Measurements from ENCODE around the gene ODC1. TPM values are rescaled to one million over a fixed set of nuclear protein-coding genes. Genes with fewer than 3 reads are reported as not detected.
A peak's percentile ranks its signal among the peaks of the same experiment; 100 is the strongest.

Gene ODC1
- total RNA-seq (127 TPM), polyA plus RNA-seq (49.6 TPM)
- long read RNA-seq, donor 1, partial matches to known transcripts, result 0 of 4 reads
- long read RNA-seq, donor 1, other reads (novel, unspliced or antisense), result 0 of 4 reads
- long read RNA-seq, donor 2, transcript ODC1-201 (12 exons, 2,653 nt), result major isoform, 33 of 147 reads
- long read RNA-seq, donor 2, partial matches to known transcripts, result 114 of 147 reads
- long read RNA-seq, donor 2, other reads (novel, unspliced or antisense), result 0 of 147 reads
- long read RNA-seq, donor 3, transcript ODC1-201 (12 exons, 2,653 nt), result major isoform, 68 of 89 reads
- long read RNA-seq, donor 3, partial matches to known transcripts, result 21 of 89 reads
- long read RNA-seq, donor 3, other reads (novel, unspliced or antisense), result 0 of 89 reads
- long read RNA-seq, donor 4, transcript ODC1-201 (12 exons, 2,653 nt), result major isoform, 27 of 27 reads
- long read RNA-seq, donor 4, partial matches to known transcripts, result 0 of 27 reads
- long read RNA-seq, donor 4, other reads (novel, unspliced or antisense), result 0 of 27 reads
- long read RNA-seq, donor 5, transcript ODC1-201 (12 exons, 2,653 nt), result major isoform, 96 of 122 reads
- long read RNA-seq, donor 5, partial matches to known transcripts, result 26 of 122 reads
- long read RNA-seq, donor 5, other reads (novel, unspliced or antisense), result 0 of 122 reads
- long read RNA-seq, donor 6, transcript ODC1-201 (12 exons, 2,653 nt), result major isoform, 26 of 106 reads
- long read RNA-seq, donor 6, partial matches to known transcripts, result 80 of 106 reads
- long read RNA-seq, donor 6, other reads (novel, unspliced or antisense), result 0 of 106 reads
- long read RNA-seq, donor 7, transcript ODC1-201 (12 exons, 2,653 nt), result major isoform, 64 of 71 reads
- long read RNA-seq, donor 7, partial matches to known transcripts, result 7 of 71 reads
- long read RNA-seq, donor 7, other reads (novel, unspliced or antisense), result 0 of 71 reads
- long read RNA-seq, donor 8, transcript ODC1-201 (12 exons, 2,653 nt), result major isoform, 18 of 18 reads
- long read RNA-seq, donor 8, partial matches to known transcripts, result 0 of 18 reads
- long read RNA-seq, donor 8, other reads (novel, unspliced or antisense), result 0 of 18 reads
- long read RNA-seq, donor 9, transcript ODC1-201 (12 exons, 2,653 nt), result major isoform, 24 of 41 reads
- long read RNA-seq, donor 9, partial matches to known transcripts, result 17 of 41 reads
- long read RNA-seq, donor 9, other reads (novel, unspliced or antisense), result 0 of 41 reads
- long read RNA-seq, donor 10, transcript ODC1-201 (12 exons, 2,653 nt), result major isoform, 41 of 64 reads
- long read RNA-seq, donor 10, partial matches to known transcripts, result 22 of 64 reads
- long read RNA-seq, donor 10, other reads (novel, unspliced or antisense), result 0 of 64 reads

- peak; percentile 63 to 96 (median 87) for DNase-seq (ENCODE audit: low read depth in 6 of 9, low spot score in 9 of 9)
- under 1% methylated on average over 99 of the region's 99 CpGs for WGBS
- H3K9me3 ChIP-seq (ENCODE audit: control insufficient read depth in 2 of 2, insufficient read depth in 1 of 2, low read length in 1 of 2), result peaks cover 0 to 4% of the 10 kb centered on the region in 2 donors
Observed at GRCh38 chr2:10447895-10448575, at the start of gene ODC1. ODC1 (minus strand) TSS chr2:10448327; CDS start chr2:10445032, 3,295 bp downstream.

GRCh38 chr2:10497797-10498251 lies 49.7 kb upstream of the ODC1 start:
- DNase-seq (ENCODE audit: low read depth in 6 of 9, low spot score in 9 of 9), result peak in 1 of 9 donors; percentile 23
- no peaks in the 10 kb centered on the region for H3K9me3 ChIP-seq (ENCODE audit: control insufficient read depth in 2 of 2, insufficient read depth in 1 of 2, low read length in 1 of 2)
- no peak overlapping the region for H3K27ac ChIP-seq (ENCODE audit: low read depth in 1 of 2, low read length in 1 of 2)
- no peak overlapping the region for H3K4me3 ChIP-seq (ENCODE audit: low read length in 2 of 2)
- no peaks in the 10 kb centered on the region for H3K36me3 ChIP-seq (ENCODE audit: control insufficient read depth in 2 of 2, insufficient read depth in 2 of 2, low read length in 1 of 2)
- WGBS, result 78% methylated on average over 24 of the region's 24 CpGs
- H3K4me1 ChIP-seq (ENCODE audit: control insufficient read depth in 2 of 2, insufficient read depth in 2 of 2, low read length in 2 of 2), result peaks cover 0 to 29% of the 10 kb centered on the region in 2 donors
- peaks cover 0 to 27% of the 10 kb centered on the region in 2 donors for H3K27me3 ChIP-seq (ENCODE audit: control insufficient read depth in 2 of 2, insufficient read depth in 1 of 2, low read length in 1 of 2)

More at GRCh38 chr2:10447895-10448575, at the start of gene ODC1:
- Histone ChIP-seq H3K4me3 (ENCODE audit: low read length in 2 of 2) (peak within 1 kb of the TSS; percentile 65 to 80), H3K27me3 (ENCODE audit: control insufficient read depth in 2 of 2, insufficient read depth in 1 of 2, low read length in 1 of 2) (no peaks in the 10 kb centered on the region), H3K36me3 (ENCODE audit: control insufficient read depth in 2 of 2, insufficient read depth in 2 of 2, low read length in 1 of 2) (peaks cover 15 to 22% of the 10 kb centered on the region in 2 donors), H3K27ac (ENCODE audit: low read depth in 1 of 2, low read length in 1 of 2) (peak within 1 kb of the TSS; percentile 98 to 99), H3K4me1 (ENCODE audit: control insufficient read depth in 2 of 2, insufficient read depth in 2 of 2, low read length in 2 of 2) (peaks cover 8 to 36% of the 10 kb centered on the region in 2 donors)

GRCh38 chr2:10495988-10496313 lies 47.8 kb upstream of the ODC1 start:
- Histone ChIP-seq H3K4me3 (ENCODE audit: low read length in 2 of 2) (no peak overlapping the region), H3K27ac (ENCODE audit: low read depth in 1 of 2, low read length in 1 of 2) (no peak overlapping the region), H3K36me3 (ENCODE audit: control insufficient read depth in 2 of 2, insufficient read depth in 2 of 2, low read length in 1 of 2) (no peaks in the 10 kb centered on the region), H3K27me3 (ENCODE audit: control insufficient read depth in 2 of 2, insufficient read depth in 1 of 2, low read length in 1 of 2) (peaks cover 0 to 25% of the 10 kb centered on the region in 2 donors), H3K9me3 (ENCODE audit: control insufficient read depth in 2 of 2, insufficient read depth in 1 of 2, low read length in 1 of 2) (no peaks in the 10 kb centered on the region), H3K4me1 (ENCODE audit: control insufficient read depth in 2 of 2, insufficient read depth in 2 of 2, low read length in 2 of 2) (peaks cover 0 to 29% of the 10 kb centered on the region in 2 donors)
- 89% methylated on average over 7 of the region's 7 CpGs for WGBS
- no peak for DNase-seq (ENCODE audit: low read depth in 6 of 9, low spot score in 9 of 9)

- Histone ChIP-seq H3K36me3 (ENCODE audit: control insufficient read depth in 2 of 2, insufficient read depth in 2 of 2, low read length in 1 of 2) (no peaks in the 10 kb centered on the region), H3K27me3 (ENCODE audit: control insufficient read depth in 2 of 2, insufficient read depth in 1 of 2, low read length in 1 of 2) (peaks cover 0 to 25% of the 10 kb centered on the region in 2 donors), H3K9me3 (ENCODE audit: control insufficient read depth in 2 of 2, insufficient read depth in 1 of 2, low read length in 1 of 2) (no peaks in the 10 kb centered on the region), H3K4me3 (ENCODE audit: low read length in 2 of 2) (no peak overlapping the region), H3K27ac (ENCODE audit: low read depth in 1 of 2, low read length in 1 of 2) (no peak overlapping the region), H3K4me1 (ENCODE audit: control insufficient read depth in 2 of 2, insufficient read depth in 2 of 2, low read length in 2 of 2) (peaks cover 0 to 29% of the 10 kb centered on the region in 2 donors)
- WGBS, result 82% methylated on average over 24 of the region's 24 CpGs
- DNase-seq (ENCODE audit: low read depth in 6 of 9, low spot score in 9 of 9), result no peak
Observed at GRCh38 chr2:10495311-10495987, 47.3 kb upstream of the ODC1 start.

GRCh38 chr2:10494351-10495066 lies 46.4 kb upstream of the ODC1 start:
- Histone ChIP-seq H3K27ac (ENCODE audit: low read depth in 1 of 2, low read length in 1 of 2) (no peak overlapping the region), H3K36me3 (ENCODE audit: control insufficient read depth in 2 of 2, insufficient read depth in 2 of 2, low read length in 1 of 2) (no peaks in the 10 kb centered on the region), H3K9me3 (ENCODE audit: control insufficient read depth in 2 of 2, insufficient read depth in 1 of 2, low read length in 1 of 2) (no peaks in the 10 kb centered on the region), H3K4me3 (ENCODE audit: low read length in 2 of 2) (no peak overlapping the region), H3K4me1 (ENCODE audit: control insufficient read depth in 2 of 2, insufficient read depth in 2 of 2, low read length in 2 of 2) (peaks cover 0 to 26% of the 10 kb centered on the region in 2 donors), H3K27me3 (ENCODE audit: control insufficient read depth in 2 of 2, insufficient read depth in 1 of 2, low read length in 1 of 2) (peaks cover 0 to 25% of the 10 kb centered on the region in 2 donors)
- no peak for DNase-seq (ENCODE audit: low read depth in 6 of 9, low spot score in 9 of 9)
- WGBS, result 85% methylated on average over 13 of the region's 13 CpGs

GRCh38 chr2:10493634-10494281 lies 45.6 kb upstream of the ODC1 start:
- 88% methylated on average over 22 of the region's 22 CpGs for WGBS
- Histone ChIP-seq H3K4me1 (ENCODE audit: control insufficient read depth in 2 of 2, insufficient read depth in 2 of 2, low read length in 2 of 2) (peaks cover 0 to 26% of the 10 kb centered on the region in 2 donors), H3K4me3 (ENCODE audit: low read length in 2 of 2) (no peak overlapping the region), H3K27me3 (ENCODE audit: control insufficient read depth in 2 of 2, insufficient read depth in 1 of 2, low read length in 1 of 2) (peaks cover 0 to 23% of the 10 kb centered on the region in 2 donors), H3K27ac (ENCODE audit: low read depth in 1 of 2, low read length in 1 of 2) (no peak overlapping the region), H3K36me3 (ENCODE audit: control insufficient read depth in 2 of 2, insufficient read depth in 2 of 2, low read length in 1 of 2) (no peaks in the 10 kb centered on the region), H3K9me3 (ENCODE audit: control insufficient read depth in 2 of 2, insufficient read depth in 1 of 2, low read length in 1 of 2) (no peaks in the 10 kb centered on the region)
- peak in 3 of 9 donors; percentile 7 to 58 (median 29) for DNase-seq (ENCODE audit: low read depth in 6 of 9, low spot score in 9 of 9)

- Histone ChIP-seq H3K27ac (ENCODE audit: low read depth in 1 of 2, low read length in 1 of 2) (no peak overlapping the region), H3K4me1 (ENCODE audit: control insufficient read depth in 2 of 2, insufficient read depth in 2 of 2, low read length in 2 of 2) (peaks cover 0 to 24% of the 10 kb centered on the region in 2 donors), H3K4me3 (ENCODE audit: low read length in 2 of 2) (no peak overlapping the region), H3K27me3 (ENCODE audit: control insufficient read depth in 2 of 2, insufficient read depth in 1 of 2, low read length in 1 of 2) (peaks cover 0 to 21% of the 10 kb centered on the region in 2 donors), H3K9me3 (ENCODE audit: control insufficient read depth in 2 of 2, insufficient read depth in 1 of 2, low read length in 1 of 2) (no peaks in the 10 kb centered on the region), H3K36me3 (ENCODE audit: control insufficient read depth in 2 of 2, insufficient read depth in 2 of 2, low read length in 1 of 2) (no peaks in the 10 kb centered on the region)
- 92% methylated on average over 5 of the region's 5 CpGs for WGBS
- DNase-seq (ENCODE audit: low read depth in 6 of 9, low spot score in 9 of 9), result no peak
Observed at GRCh38 chr2:10493075-10493633, 45.0 kb upstream of the ODC1 start.
